ENCODE measurements around the gene CBARP. TPM values are rescaled to one million over a fixed set of nuclear protein-coding genes. Genes with fewer than 3 reads are reported as not detected.

CBARP gene
- total RNA-seq, 1 donor from 2014 or later: 3.9 TPM

DNA sequence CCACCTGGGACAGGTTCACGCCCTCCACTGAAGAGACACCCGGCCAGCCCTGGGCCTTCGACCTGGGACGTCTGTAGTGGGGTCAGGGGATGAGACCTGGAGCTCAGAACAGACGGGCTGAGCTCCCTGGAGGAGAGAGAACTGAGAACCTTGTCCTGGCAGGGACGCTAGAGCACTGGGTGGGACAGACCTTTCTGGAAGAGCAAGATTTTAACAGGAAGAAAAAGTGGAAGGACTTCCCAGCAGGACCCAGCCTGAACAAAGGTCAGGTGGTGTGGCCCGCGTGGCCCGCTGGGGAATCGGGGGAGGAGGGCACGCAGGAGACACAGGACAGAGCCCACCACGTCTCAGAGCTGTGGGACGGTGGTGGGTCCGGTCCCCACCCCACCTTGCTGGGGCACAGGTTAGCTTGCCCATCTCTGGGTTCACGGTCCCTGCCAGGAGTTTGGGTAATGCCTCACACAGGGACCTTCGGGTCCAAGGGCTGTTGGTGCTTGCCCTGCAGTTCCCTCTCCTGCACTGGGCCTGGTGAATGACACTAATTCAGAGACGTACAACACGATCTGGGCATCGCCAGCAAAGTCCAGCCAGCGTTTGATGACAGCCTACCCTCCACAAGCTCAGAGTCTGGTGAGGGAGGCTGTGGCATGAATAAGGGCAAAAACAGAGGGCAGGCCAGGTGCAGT lies 46.6 kb upstream of the CBARP start:
- H3K9me3 ChIP-seq: no peaks in the 10 kb centered on the region
- no peak for DNase-seq (ENCODE audit: extremely low spot score in 2 of 2)
- intact Hi-C loops (cut with DNase I): no loop called here
- peaks cover 10% of the 10 kb centered on the region for H3K27me3 ChIP-seq
- H3K27ac ChIP-seq: no peak overlapping the region
- TF ChIP-seq, protein P1, sequence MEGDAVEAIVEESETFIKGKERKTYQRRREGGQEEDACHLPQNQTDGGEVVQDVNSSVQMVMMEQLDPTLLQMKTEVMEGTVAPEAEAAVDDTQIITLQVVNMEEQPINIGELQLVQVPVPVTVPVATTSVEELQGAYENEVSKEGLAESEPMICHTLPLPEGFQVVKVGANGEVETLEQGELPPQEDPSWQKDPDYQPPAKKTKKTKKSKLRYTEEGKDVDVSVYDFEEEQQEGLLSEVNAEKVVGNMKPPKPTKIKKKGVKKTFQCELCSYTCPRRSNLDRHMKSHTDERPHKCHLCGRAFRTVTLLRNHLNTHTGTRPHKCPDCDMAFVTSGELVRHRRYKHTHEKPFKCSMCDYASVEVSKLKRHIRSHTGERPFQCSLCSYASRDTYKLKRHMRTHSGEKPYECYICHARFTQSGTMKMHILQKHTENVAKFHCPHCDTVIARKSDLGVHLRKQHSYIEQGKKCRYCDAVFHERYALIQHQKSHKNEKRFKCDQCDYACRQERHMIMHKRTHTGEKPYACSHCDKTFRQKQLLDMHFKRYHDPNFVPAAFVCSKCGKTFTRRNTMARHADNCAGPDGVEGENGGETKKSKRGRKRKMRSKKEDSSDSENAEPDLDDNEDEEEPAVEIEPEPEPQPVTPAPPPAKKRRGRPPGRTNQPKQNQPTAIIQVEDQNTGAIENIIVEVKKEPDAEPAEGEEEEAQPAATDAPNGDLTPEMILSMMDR (IDR thresholded peaks at IDR 0.05): no peak
- TF ChIP-seq POLR2A (IDR thresholded peaks at IDR 0.05): no peak
- TF ChIP-seq POLR2AphosphoS5 (IDR thresholded peaks at IDR 0.05; ENCODE audit: insufficient read depth in 1 of 2, low read depth in 1 of 2): no peak
- no peaks in the 10 kb centered on the region for H3K36me3 ChIP-seq
- peaks cover 19% of the 10 kb centered on the region for H3K4me1 ChIP-seq
- H3K4me3 ChIP-seq: no peak overlapping the region

DNA sequence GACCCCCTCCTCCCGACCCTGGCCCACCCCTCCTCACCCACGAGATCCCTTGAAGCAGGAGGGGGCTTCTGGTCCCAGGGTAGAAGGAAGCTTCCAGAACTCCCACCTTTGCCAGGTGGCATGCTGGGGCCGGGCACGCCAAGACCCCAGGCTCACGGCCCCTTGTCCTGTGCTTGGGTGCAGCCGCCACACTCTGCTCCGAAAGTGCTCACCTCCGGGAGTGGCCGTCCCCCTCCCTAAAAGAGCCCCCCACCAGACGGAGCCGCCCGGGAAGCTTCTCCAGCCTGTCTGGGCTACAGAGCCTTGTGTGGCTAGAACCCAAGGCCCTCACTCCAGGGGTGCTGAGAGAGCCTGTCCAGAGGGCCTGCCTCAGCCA lies 46.1 kb upstream of the CBARP start:
- no peaks in the 10 kb centered on the region for H3K9me3 ChIP-seq
- H3K36me3 ChIP-seq: peaks cover 0 to 5% of the 10 kb centered on the region in 2 donors
- H3K4me3 ChIP-seq: no peak overlapping the region
- H3K27ac ChIP-seq: no peak overlapping the region
- no peak for DNase-seq (ENCODE audit: extremely low spot score in 2 of 2)
- TF ChIP-seq POLR2A (IDR thresholded peaks at IDR 0.05): no peak
- TF ChIP-seq POLR2AphosphoS5 (IDR thresholded peaks at IDR 0.05; ENCODE audit: insufficient read depth in 1 of 2, low read depth in 1 of 2): no peak
- TF ChIP-seq, protein P1 (IDR thresholded peaks at IDR 0.05): no peak
- intact Hi-C loops (cut with DNase I): no loop called here
- peaks cover 19% of the 10 kb centered on the region for H3K4me1 ChIP-seq
- H3K27me3 ChIP-seq: peaks cover 10% of the 10 kb centered on the region

DNA sequence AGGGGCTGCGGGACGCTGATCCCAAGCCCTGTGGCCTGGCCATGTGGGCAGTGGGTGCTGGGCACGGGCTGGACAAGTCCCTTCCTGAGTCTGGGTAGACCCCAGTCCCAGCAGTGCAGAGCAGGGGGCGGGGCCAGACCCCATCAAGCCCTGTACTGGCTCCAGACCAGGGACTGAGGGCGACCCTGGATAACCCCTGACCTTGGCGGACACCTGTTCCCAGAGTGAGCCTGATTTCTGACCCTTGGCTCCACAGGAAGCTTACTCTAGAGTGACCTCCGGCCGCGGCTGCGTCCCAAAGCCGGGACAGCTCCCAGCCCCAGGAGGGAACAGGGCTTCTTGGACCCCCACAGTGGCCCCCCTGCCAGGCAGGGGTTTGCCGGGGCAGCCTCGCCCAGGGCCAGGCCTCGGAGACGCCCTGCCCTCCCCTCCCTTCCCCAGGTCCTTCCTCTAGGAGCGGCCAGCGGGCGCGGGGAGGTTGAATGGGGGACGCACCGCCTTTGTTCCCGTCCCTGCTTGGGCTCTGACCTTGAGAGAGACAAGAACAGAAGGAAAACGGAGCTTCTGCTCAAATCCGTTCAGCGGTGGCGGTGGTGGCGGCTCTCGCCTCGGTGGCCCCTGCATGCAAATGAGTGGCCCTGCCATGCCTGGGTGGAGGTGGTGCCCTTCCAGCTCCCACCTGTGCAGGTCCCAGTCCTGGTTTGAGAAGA lies 45.6 kb upstream of the CBARP start:
- peaks cover 19% of the 10 kb centered on the region for H3K4me1 ChIP-seq
- intact Hi-C loops (cut with DNase I): no loop called here
- DNase-seq (ENCODE audit: extremely low spot score in 2 of 2): no peak
- no peak for TF ChIP-seq POLR2AphosphoS5 (IDR thresholded peaks at IDR 0.05; ENCODE audit: insufficient read depth in 1 of 2, low read depth in 1 of 2)
- TF ChIP-seq, protein P1 (IDR thresholded peaks at IDR 0.05): no peak
- peaks cover 10% of the 10 kb centered on the region for H3K27me3 ChIP-seq
- H3K4me3 ChIP-seq: no peak overlapping the region
- peaks cover 0 to 11% of the 10 kb centered on the region in 2 donors for H3K36me3 ChIP-seq
- H3K27ac ChIP-seq: no peak overlapping the region
- H3K9me3 ChIP-seq: no peaks in the 10 kb centered on the region

DNA sequence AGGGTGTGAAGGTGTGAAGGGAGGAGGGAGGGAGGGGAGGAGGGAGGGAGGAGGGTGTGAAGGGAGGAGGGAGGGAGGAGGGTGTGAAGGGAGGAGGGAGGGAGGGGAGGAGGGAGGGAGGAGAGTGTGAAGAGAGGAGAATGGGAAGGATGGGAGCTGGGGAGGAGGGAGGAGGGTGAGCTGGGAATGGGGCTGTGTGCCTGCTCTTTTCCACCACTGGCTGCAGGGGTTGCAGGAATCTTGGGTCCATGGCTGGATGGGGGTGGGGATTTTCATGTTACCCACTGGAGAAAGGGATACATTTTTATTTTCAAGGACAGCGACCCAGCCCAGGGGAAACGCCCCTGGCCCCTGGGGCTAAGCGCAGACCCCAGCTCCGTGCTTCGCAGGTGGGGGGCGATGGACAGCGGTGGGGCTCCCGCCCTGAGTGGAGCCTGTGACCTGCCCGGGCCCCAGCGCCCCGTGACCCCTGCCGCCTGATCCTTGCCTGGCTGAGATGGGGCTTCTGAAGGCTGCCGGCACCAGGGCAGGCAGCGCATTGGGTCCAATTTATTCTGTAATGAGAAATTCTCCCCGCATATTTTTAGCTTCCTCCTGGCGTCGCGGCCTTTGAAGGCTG lies 44.9 kb upstream of the CBARP start:
- no peak for DNase-seq (ENCODE audit: extremely low spot score in 2 of 2)
- intact Hi-C loops (cut with DNase I): no loop called here
- Histone ChIP-seq H3K4me1 (peaks cover 19% of the 10 kb centered on the region), H3K36me3 (peaks cover 0 to 13% of the 10 kb centered on the region in 2 donors), H3K27ac (no peak overlapping the region), H3K9me3 (no peaks in the 10 kb centered on the region), H3K27me3 (peaks cover 10% of the 10 kb centered on the region), H3K4me3 (no peak overlapping the region)
- TF ChIP-seq, protein P1 (IDR thresholded peaks at IDR 0.05): no peak
- TF ChIP-seq POLR2A (IDR thresholded peaks at IDR 0.05) (no peak), POLR2AphosphoS5 (IDR thresholded peaks at IDR 0.05; ENCODE audit: insufficient read depth in 1 of 2, low read depth in 1 of 2) (no peak)
